Stimulated activated naive CD4-positive, alpha-beta T cell (primary cell): ENCODE results near the gene CGB3.
"Not testable (repeated sequence)": the region's sequence is repeated elsewhere in the genome, so short reads cannot be mapped to it uniquely, and the experiment has no call there.

Source experiments
- DNase-seq, 6 experiments: peaks; one replicate each; lab custom pipeline; 2025; lab: John Stamatoyannopoulos, UW

CGB3 gene

GRCh38 chr19:49024233-49024632 is at the start of gene CGB3:
CGB3 (minus strand) TSS chr19:49024333; CDS start chr19:49023971, 362 bp downstream.
- DNase-seq: not testable (repeated sequence)

GRCh38 chr19:49071860-49072547 is 47.9 kb upstream of the CGB3 start:
- no peak for DNase-seq

GRCh38 chr19:49070416-49070815 is 46.3 kb upstream of the CGB3 start:
- no peak for DNase-seq

- DNase-seq: no peak
Observed at GRCh38 chr19:49069026-49069425, 44.9 kb upstream of the CGB3 start.

- no peak for DNase-seq
Observed at GRCh38 chr19:49067554-49067953, 43.4 kb upstream of the CGB3 start.

- no peak for DNase-seq
Observed at GRCh38 chr19:49065905-49066512, 41.9 kb upstream of the CGB3 start.

GRCh38 chr19:49064768-49065611 is 40.9 kb upstream of the CGB3 start, which contains the start of gene NTF4:
NTF4 (minus strand) TSS chr19:49064818; CDS start chr19:49061997, 2,821 bp downstream.
- no peak for DNase-seq

GRCh38 chr19:49064029-49064629 is 40.0 kb upstream of the CGB3 start:
- DNase-seq: no peak

GRCh38 chr19:49061445-49061844 is 37.3 kb upstream of the CGB3 start:
- DNase-seq: no peak

- no peak for DNase-seq
Observed at GRCh38 chr19:49061000-49061399, 36.9 kb upstream of the CGB3 start.

GRCh38 chr19:49059053-49059452 is 34.9 kb upstream of the CGB3 start:
- no peak for DNase-seq

GRCh38 chr19:49058562-49058961 is 34.4 kb upstream of the CGB3 start:
- DNase-seq: no peak

GRCh38 chr19:49057636-49058234 is 33.6 kb upstream of the CGB3 start, which contains the start of gene CGB7:
CGB7 (minus strand) TSS chr19:49057749; CDS start chr19:49055375, 2,374 bp downstream.
- peak in 5 of 6 experiments; percentile 17 to 35 (median 28) for DNase-seq

GRCh38 chr19:49056902-49057596 is 32.9 kb upstream of the CGB3 start:
- DNase-seq: peak in 1 of 6 experiments; percentile 25

GRCh38 chr19:49056101-49056901 is 32.2 kb upstream of the CGB3 start:
- peak; percentile 9 to 50 (median 34) for DNase-seq

- not testable (repeated sequence) for DNase-seq
Observed at GRCh38 chr19:49050376-49051033, 26.4 kb upstream of the CGB3 start.

- DNase-seq: not testable (repeated sequence)
Observed at GRCh38 chr19:49049834-49050233, 25.7 kb upstream of the CGB3 start.

- not testable (repeated sequence) for DNase-seq
Observed at GRCh38 chr19:49049011-49049410, 24.9 kb upstream of the CGB3 start, which contains the start of gene CGB8. CGB8 (minus strand) TSS chr19:49049111; CDS start chr19:49048739, 372 bp downstream.

- DNase-seq: not testable (repeated sequence)
Observed at GRCh38 chr19:49043548-49043947, 19.4 kb upstream of the CGB3 start, which contains the start of gene CGB5. CGB5 (plus strand) TSS chr19:49043848; CDS start chr19:49044210, 362 bp downstream.
